AG10803 (cell line): Measurements from ENCODE around the gene MTR.
"Not testable (repeated sequence)": the region's sequence is repeated elsewhere in the genome, so short reads cannot be mapped to it uniquely, and the experiment has no call there.

Experiments used
- DNase-seq: peaks from one replicate; pipeline ENCODE4 v3.0.0; 2010; ENCODE audit warnings: low read depth
- H3K4me3 ChIP-seq: 2 replicates; pipeline ENCODE4 v1.5.1; 2011; ENCODE audit warnings: mild to moderate bottlenecking, low read length, control low read depth
- CTCF ChIP-seq: conservative IDR thresholded peaks from 2 replicates; pipeline ENCODE4 v1.5.1; 2011; ENCODE audit warnings: mild to moderate bottlenecking, low read length, control low read depth, inconsistent platforms

Gene MTR

GRCh38 chr1:236893626-236894545 lies 98.8 kb downstream of the MTR start:
- peak; percentile 79 for DNase-seq
- TF ChIP-seq CTCF = no peak
- H3K4me3 ChIP-seq = no peak overlapping the region

- DNase-seq = no peak
- TF ChIP-seq CTCF = no peak
- no peak overlapping the region for H3K4me3 ChIP-seq
Measured at GRCh38 chr1:236895665-236896387, 100.7 kb downstream of the MTR start.

- no peak overlapping the region for H3K4me3 ChIP-seq
- TF ChIP-seq CTCF = no peak
- DNase-seq = no peak
Measured at GRCh38 chr1:236896716-236897115, 101.6 kb downstream of the MTR start.

- H3K4me3 ChIP-seq = no peak overlapping the region
- DNase-seq = peak; percentile 67
- TF ChIP-seq CTCF = no peak
Measured at GRCh38 chr1:236904892-236905741, 110.0 kb downstream of the MTR start.

GRCh38 chr1:236907205-236907604 lies 112.1 kb downstream of the MTR start:
- H3K4me3 ChIP-seq = no peak overlapping the region
- no peak for DNase-seq
- no peak for TF ChIP-seq CTCF

GRCh38 chr1:236908669-236909068 lies 113.6 kb downstream of the MTR start:
- no peak for TF ChIP-seq CTCF
- DNase-seq = no peak
- no peak overlapping the region for H3K4me3 ChIP-seq

- DNase-seq, H3K4me3 ChIP-seq: not testable (repeated sequence)
Measured at GRCh38 chr1:236911047-236911446, 116.0 kb downstream of the MTR start.
